ENCODE data around the gene APOC1. TPM values are rescaled to one million over a fixed set of nuclear protein-coding genes. Genes with fewer than 3 reads are reported as not detected.

The APOC1 gene
- total RNA-seq, 4 donors from 2014 or later: 3.0 to 7.4 (median 3.5) TPM; not detected in 1

DNA sequence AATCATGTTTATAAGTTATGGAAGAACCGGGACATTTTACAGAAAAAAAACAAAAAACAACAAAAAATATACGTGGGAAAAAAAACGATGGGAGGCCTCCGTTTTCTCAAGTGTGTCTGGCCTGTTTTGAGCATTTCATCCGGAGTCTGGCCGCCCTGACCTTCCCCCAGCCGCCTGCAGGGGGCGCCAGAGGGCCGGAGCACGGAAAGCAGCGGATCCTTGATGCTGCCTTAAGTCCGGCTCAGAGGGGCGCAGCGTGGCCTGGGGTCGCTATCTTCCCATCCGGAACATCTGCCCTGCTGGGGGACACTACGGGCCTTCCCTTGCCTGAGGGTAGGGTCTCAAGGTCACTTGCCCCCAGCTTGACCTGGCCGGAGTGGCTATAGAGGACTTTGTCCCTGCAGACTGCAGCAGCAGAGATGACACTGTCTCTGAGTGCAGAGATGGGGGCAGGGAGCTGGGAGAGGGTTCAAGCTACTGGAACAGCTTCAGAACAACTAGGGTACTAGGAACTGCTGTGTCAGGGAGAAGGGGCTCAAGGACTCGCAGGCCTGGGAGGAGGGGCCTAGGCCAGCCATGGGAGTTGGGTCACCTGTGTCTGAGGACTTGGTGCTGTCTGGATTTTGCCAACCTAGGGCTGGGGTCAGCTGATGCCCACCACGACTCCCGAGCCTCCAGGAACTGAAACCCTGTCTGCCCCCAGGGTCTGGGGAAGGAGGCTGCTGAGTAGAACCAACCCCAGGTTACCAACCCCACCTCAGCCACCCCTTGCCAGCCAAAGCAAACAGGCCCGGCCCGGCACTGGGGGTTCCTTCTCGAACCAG lies 10.6 kb upstream of the APOC1 start:
- H3K4me3 ChIP-seq: no peak overlapping the region
- peak; percentile 56 to 73 for DNase-seq
- no peaks in the 10 kb centered on the region for H3K4me1 ChIP-seq
- peaks cover 0 to 5% of the 10 kb centered on the region in 2 donors for H3K27me3 ChIP-seq
- TF ChIP-seq, protein P1, sequence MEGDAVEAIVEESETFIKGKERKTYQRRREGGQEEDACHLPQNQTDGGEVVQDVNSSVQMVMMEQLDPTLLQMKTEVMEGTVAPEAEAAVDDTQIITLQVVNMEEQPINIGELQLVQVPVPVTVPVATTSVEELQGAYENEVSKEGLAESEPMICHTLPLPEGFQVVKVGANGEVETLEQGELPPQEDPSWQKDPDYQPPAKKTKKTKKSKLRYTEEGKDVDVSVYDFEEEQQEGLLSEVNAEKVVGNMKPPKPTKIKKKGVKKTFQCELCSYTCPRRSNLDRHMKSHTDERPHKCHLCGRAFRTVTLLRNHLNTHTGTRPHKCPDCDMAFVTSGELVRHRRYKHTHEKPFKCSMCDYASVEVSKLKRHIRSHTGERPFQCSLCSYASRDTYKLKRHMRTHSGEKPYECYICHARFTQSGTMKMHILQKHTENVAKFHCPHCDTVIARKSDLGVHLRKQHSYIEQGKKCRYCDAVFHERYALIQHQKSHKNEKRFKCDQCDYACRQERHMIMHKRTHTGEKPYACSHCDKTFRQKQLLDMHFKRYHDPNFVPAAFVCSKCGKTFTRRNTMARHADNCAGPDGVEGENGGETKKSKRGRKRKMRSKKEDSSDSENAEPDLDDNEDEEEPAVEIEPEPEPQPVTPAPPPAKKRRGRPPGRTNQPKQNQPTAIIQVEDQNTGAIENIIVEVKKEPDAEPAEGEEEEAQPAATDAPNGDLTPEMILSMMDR (IDR thresholded peaks at IDR 0.05): peak; percentile 92 to 98 (median 95)
- no peak for TF ChIP-seq POLR2A (IDR thresholded peaks at IDR 0.05)
- no peak overlapping the region for H3K27ac ChIP-seq
- no peaks in the 10 kb centered on the region for H3K9me3 ChIP-seq
- no peaks in the 10 kb centered on the region for H3K36me3 ChIP-seq
- intact Hi-C loops (cut with DNase I; ENCODE audit: low total_unique reads): no loop called here

- intact Hi-C loops (cut with DNase I; ENCODE audit: low total_unique reads): no loop called here
- Histone ChIP-seq H3K27ac (no peak overlapping the region), H3K4me3 (no peak overlapping the region), H3K36me3 (no peaks in the 10 kb centered on the region), H3K27me3 (peaks cover 0 to 5% of the 10 kb centered on the region in 2 donors), H3K4me1 (no peaks in the 10 kb centered on the region), H3K9me3 (no peaks in the 10 kb centered on the region)
- DNase-seq: no peak
- no peak for TF ChIP-seq POLR2A (IDR thresholded peaks at IDR 0.05)
- TF ChIP-seq, protein P1 (IDR thresholded peaks at IDR 0.05): no peak
These were observed 9.9 kb upstream of the APOC1 start for GRCh38 chr19:44904426-44904994.

DNA sequence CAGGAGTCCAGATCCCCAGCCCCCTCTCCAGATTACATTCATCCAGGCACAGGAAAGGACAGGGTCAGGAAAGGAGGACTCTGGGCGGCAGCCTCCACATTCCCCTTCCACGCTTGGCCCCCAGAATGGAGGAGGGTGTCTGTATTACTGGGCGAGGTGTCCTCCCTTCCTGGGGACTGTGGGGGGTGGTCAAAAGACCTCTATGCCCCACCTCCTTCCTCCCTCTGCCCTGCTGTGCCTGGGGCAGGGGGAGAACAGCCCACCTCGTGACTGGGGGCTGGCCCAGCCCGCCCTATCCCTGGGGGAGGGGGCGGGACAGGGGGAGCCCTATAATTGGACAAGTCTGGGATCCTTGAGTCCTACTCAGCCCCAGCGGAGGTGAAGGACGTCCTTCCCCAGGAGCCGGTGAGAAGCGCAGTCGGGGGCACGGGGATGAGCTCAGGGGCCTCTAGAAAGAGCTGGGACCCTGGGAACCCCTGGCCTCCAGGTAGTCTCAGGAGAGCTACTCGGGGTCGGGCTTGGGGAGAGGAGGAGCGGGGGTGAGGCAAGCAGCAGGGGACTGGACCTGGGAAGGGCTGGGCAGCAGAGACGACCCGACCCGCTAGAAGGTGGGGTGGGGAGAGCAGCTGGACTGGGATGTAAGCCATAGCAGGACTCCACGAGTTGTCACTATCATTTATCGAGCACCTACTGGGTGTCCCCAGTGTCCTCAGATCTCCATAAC lies 8.8 kb upstream of the APOC1 start, which contains the start of gene APOE:
APOE (plus strand) TSS at position 360 of the 724 bp plus-strand sequence. CDS start 829 bp downstream, outside the sequence.
- Histone ChIP-seq H3K27ac (peak within 1 kb of the TSS in 1 of 2 donors; percentile 7), H3K4me3 (peak within 1 kb of the TSS in 1 of 2 donors; percentile 11), H3K9me3 (no peaks in the 10 kb centered on the region), H3K27me3 (peaks cover 0 to 5% of the 10 kb centered on the region in 2 donors), H3K36me3 (no peaks in the 10 kb centered on the region), H3K4me1 (no peaks in the 10 kb centered on the region)
- no peak for DNase-seq
- intact Hi-C loops (cut with DNase I; ENCODE audit: low total_unique reads): loop anchor here (5.0 kb wide), 1 partner anchor 47 kb away; no protein-coding TSS in a partner anchor
- no peak for TF ChIP-seq POLR2A (IDR thresholded peaks at IDR 0.05)
- TF ChIP-seq, protein P1 (IDR thresholded peaks at IDR 0.05): no peak

- no peak for DNase-seq
- Histone ChIP-seq H3K4me1 (no peaks in the 10 kb centered on the region), H3K9me3 (no peaks in the 10 kb centered on the region), H3K4me3 (no peak overlapping the region), H3K36me3 (no peaks in the 10 kb centered on the region), H3K27ac (no peak overlapping the region), H3K27me3 (peaks cover 0 to 5% of the 10 kb centered on the region in 2 donors)
- no peak for TF ChIP-seq POLR2A (IDR thresholded peaks at IDR 0.05)
- intact Hi-C loops (cut with DNase I; ENCODE audit: low total_unique reads): loop anchor here (5.0 kb wide), 1 partner anchor 45 kb away; no protein-coding TSS in a partner anchor
These were observed 6.8 kb upstream of the APOC1 start for GRCh38 chr19:44907613-44908012.

- Histone ChIP-seq H3K4me1 (no peaks in the 10 kb centered on the region), H3K9me3 (no peaks in the 10 kb centered on the region), H3K27me3 (peaks cover 0 to 5% of the 10 kb centered on the region in 2 donors), H3K27ac (no peak overlapping the region), H3K36me3 (no peaks in the 10 kb centered on the region), H3K4me3 (no peak overlapping the region)
- DNase-seq: no peak
- intact Hi-C loops (cut with DNase I; ENCODE audit: low total_unique reads): loop anchor here (5.0 kb wide), 1 partner anchor 44 kb away; no protein-coding TSS in a partner anchor
- no peak for TF ChIP-seq POLR2A (IDR thresholded peaks at IDR 0.05)
- TF ChIP-seq, protein P1 (IDR thresholded peaks at IDR 0.05): no peak
These were observed 6.2 kb upstream of the APOC1 start for GRCh38 chr19:44908074-44908835.

Measured in uterus (tissue), 4 donors.